ENCODE results near the gene HMGCL.

The HMGCL gene

DNA sequence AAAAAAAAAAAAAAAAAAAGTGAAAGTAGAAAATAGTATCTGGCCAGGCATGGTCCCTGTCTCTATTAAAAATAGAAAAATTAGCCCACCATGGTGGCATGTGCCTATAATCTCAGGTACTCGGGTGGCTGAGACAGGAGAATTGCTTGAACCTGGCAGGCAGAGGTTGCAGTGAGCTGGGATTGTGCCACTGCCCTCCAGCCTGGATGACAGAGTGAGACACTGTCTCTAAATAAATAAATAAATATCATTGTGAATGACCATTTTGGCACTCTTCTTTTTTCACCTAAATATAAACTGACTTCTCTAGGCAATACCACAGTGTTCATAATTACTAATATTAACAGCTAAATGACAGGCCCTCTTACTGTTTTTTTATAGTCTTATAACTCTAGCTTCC lies 67.4 kb downstream of the HMGCL start:
- H3K4me1 ChIP-seq (ENCODE audit: insufficient read depth, low read length): no peaks in the 10 kb centered on the region
- H3K9ac ChIP-seq (ENCODE audit: low read depth, low read length): no peak overlapping the region
- H3K36me3 ChIP-seq (ENCODE audit: insufficient read depth, low read length): peaks cover 60% of the 10 kb centered on the region
- H3K9me3 ChIP-seq (ENCODE audit: control insufficient read depth, insufficient read depth, low read length): no peaks in the 10 kb centered on the region

DNA sequence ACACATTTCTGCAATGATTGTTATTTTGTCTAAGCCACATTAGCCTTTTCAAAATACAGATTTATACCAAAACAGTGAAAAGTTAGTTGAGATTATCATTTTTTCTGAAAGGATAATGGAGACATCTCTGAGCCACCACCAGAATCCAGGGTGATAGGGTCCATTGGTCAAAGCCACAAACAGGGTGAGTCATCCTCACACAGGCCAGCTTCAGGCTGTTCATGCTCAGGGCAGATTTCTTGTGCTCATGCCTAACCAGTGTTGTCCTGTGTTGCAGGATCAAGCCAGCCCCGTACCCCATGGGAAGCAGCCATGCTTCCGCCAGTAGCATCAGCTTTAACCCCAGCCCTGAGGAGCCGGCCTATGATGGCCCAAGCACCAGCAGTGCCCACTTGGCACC lies 68.6 kb downstream of the HMGCL start:
- no peaks in the 10 kb centered on the region for H3K4me1 ChIP-seq (ENCODE audit: insufficient read depth, low read length)
- H3K9ac ChIP-seq (ENCODE audit: low read depth, low read length): no peak overlapping the region
- peaks cover 67% of the 10 kb centered on the region for H3K36me3 ChIP-seq (ENCODE audit: insufficient read depth, low read length)
- H3K9me3 ChIP-seq (ENCODE audit: control insufficient read depth, insufficient read depth, low read length): no peaks in the 10 kb centered on the region

DNA sequence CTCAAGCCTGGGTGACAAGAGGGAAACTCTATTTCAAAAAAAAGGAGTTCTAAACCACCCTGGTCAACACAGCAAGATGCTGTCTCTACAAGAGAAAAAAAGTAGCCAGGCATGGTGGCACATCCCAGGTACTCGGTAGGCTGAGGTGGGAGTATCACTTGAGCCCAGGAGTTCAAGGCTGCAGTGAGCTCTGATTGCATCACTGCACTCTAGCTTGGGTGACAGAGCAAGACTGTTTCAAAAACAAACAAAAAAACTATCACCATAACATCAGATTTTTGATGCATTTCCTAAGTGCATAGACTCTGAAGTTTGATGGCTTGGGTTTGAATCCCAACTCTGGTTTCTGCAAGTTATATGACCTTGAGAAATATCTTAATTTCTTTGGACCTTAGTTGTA lies 72.3 kb downstream of the HMGCL start:
- H3K36me3 ChIP-seq (ENCODE audit: insufficient read depth, low read length): peaks cover 61% of the 10 kb centered on the region
- no peaks in the 10 kb centered on the region for H3K4me1 ChIP-seq (ENCODE audit: insufficient read depth, low read length)
- no peaks in the 10 kb centered on the region for H3K9me3 ChIP-seq (ENCODE audit: control insufficient read depth, insufficient read depth, low read length)
- H3K9ac ChIP-seq (ENCODE audit: low read depth, low read length): no peak overlapping the region
